Measurements from ENCODE around the gene EHBP1.
A peak's percentile ranks its signal among the peaks of the same experiment; 100 is the strongest.

EHBP1 gene

GRCh38 chr2:63029058-63029457 lies 323.5 kb downstream of the EHBP1 start:
- DNase-seq: no peak

- no peak for DNase-seq
Observed at GRCh38 chr2:63034526-63034925, 329.0 kb downstream of the EHBP1 start.

GRCh38 chr2:63035169-63035568 lies 329.7 kb downstream of the EHBP1 start:
- no peak for DNase-seq

GRCh38 chr2:63035660-63036059 lies 330.1 kb downstream of the EHBP1 start:
- DNase-seq: no peak

- no peak for DNase-seq
Observed at GRCh38 chr2:63038034-63038433, 332.5 kb downstream of the EHBP1 start.

GRCh38 chr2:63040586-63040985 lies 335.1 kb downstream of the EHBP1 start:
- no peak for DNase-seq

GRCh38 chr2:63041592-63041991 lies 336.1 kb downstream of the EHBP1 start:
- no peak for DNase-seq

- DNase-seq: no peak
Observed at GRCh38 chr2:63044362-63045327, 339.1 kb downstream of the EHBP1 start.

- no peak for DNase-seq
Observed at GRCh38 chr2:63046552-63046951, 341.0 kb downstream of the EHBP1 start.

GRCh38 chr2:63046961-63047320 lies 341.4 kb downstream of the EHBP1 start:
- DNase-seq: no peak

- DNase-seq: peak in 2 of 3 experiments; percentile 76 to 80
Observed at GRCh38 chr2:63047321-63048279, 342.1 kb downstream of the EHBP1 start.

- peak in 2 of 3 experiments; percentile 58 to 66 for DNase-seq
Observed at GRCh38 chr2:63048367-63049171, 343.1 kb downstream of the EHBP1 start.

- DNase-seq: peak in 2 of 3 experiments; percentile 40 to 63
Observed at GRCh38 chr2:63049211-63049969, 343.9 kb downstream of the EHBP1 start.

- peak in 1 of 3 experiments; percentile 78 for DNase-seq
Observed at GRCh38 chr2:63049970-63050333, 344.4 kb downstream of the EHBP1 start.

- peak; percentile 86 to 97 (median 91) for DNase-seq
Observed at GRCh38 chr2:63050334-63051041, 345.0 kb downstream of the EHBP1 start, which contains the start of gene OTX1. OTX1 (plus strand) TSS chr2:63050830; CDS start chr2:63052991, 2,161 bp downstream.

- DNase-seq: peak in 1 of 3 experiments; percentile 67
Observed at GRCh38 chr2:63051042-63051794, 345.7 kb downstream of the EHBP1 start.

- DNase-seq: no peak
Observed at GRCh38 chr2:63051795-63052333, 346.4 kb downstream of the EHBP1 start.

GRCh38 chr2:63052411-63053080 lies 347.0 kb downstream of the EHBP1 start:
- DNase-seq: no peak
